Nephron (organoid): ENCODE measurements around the gene IQSEC1.

ENCODE experiments used
- H3K27ac Mint-ChIP-seq, 3 experiments: 2 replicates each; pipeline ENCODE4 v1.8.0; 2020; ENCODE audit warnings: mixed read lengths in 3 of 3, mild to moderate bottlenecking in 2 of 3, moderate library complexity in 1 of 3
- H3K27me3 Mint-ChIP-seq: 2 replicates; pipeline ENCODE4 v1.8.0; 2021; ENCODE audit warnings: low read depth, mild to moderate bottlenecking, moderate library complexity, mixed read lengths
- H3K36me3 Mint-ChIP-seq: 2 replicates; pipeline ENCODE4 v1.8.0; 2020; ENCODE audit warnings: low read depth, mixed read lengths
- H3K4me1 Mint-ChIP-seq: 2 replicates; pipeline ENCODE4 v1.8.0; 2020; ENCODE audit warnings: mixed read lengths
- H3K4me3 Mint-ChIP-seq, 3 experiments: 2 replicates each; pipeline ENCODE4 v1.8.0; 2020; ENCODE audit warnings: mild to moderate bottlenecking in 3 of 3, mixed read lengths in 3 of 3, moderate library complexity in 2 of 3
- H3K9me3 Mint-ChIP-seq: 2 replicates; pipeline ENCODE4 v1.8.0; 2020; ENCODE audit warnings: mixed read lengths
- TF ChIP-seq, protein P1 (sequence below), 3 experiments: fragments of 200-600 bp; sonication (generic); IDR thresholded peaks; one replicate each; pipeline ENCODE4 v1.5.0; 2021; ENCODE audit warnings: antibody characterized with exemption in 3 of 3; ENCODE audit not compliant: unreplicated experiment in 3 of 3

The IQSEC1 gene

DNA sequence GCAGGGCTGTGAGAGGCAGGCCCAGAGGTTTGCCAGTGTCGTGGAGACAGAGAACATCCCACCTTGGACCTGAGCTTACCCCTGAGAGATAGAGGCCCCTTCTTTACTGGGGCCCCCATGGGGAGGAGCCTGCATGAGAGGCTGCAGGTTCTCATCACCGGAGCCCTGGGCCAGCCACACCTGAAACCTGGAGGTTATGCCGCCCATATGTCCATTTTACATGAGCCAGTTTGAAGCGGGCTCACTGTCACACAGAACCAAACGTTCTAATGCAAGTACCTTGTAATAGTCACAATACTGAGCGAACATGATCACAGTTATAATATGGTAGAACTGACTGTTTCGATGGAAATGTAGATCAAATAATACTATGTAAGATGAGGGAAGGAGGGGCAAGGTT, 6.3 kb upstream of the IQSEC1 start:
- Mint-ChIP-seq H3K4me3 (no peak overlapping the region), H3K27ac (no peak overlapping the region), H3K36me3 (no peaks in the 10 kb centered on the region), H3K27me3 (peaks cover 52% of the 10 kb centered on the region), H3K4me1 (peaks cover 9% of the 10 kb centered on the region), H3K9me3 (no peaks in the 10 kb centered on the region)
- TF ChIP-seq, protein P1, sequence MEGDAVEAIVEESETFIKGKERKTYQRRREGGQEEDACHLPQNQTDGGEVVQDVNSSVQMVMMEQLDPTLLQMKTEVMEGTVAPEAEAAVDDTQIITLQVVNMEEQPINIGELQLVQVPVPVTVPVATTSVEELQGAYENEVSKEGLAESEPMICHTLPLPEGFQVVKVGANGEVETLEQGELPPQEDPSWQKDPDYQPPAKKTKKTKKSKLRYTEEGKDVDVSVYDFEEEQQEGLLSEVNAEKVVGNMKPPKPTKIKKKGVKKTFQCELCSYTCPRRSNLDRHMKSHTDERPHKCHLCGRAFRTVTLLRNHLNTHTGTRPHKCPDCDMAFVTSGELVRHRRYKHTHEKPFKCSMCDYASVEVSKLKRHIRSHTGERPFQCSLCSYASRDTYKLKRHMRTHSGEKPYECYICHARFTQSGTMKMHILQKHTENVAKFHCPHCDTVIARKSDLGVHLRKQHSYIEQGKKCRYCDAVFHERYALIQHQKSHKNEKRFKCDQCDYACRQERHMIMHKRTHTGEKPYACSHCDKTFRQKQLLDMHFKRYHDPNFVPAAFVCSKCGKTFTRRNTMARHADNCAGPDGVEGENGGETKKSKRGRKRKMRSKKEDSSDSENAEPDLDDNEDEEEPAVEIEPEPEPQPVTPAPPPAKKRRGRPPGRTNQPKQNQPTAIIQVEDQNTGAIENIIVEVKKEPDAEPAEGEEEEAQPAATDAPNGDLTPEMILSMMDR (IDR thresholded peaks at IDR 0.05; ENCODE audit: unreplicated experiment in 3 of 3): no peak

DNA sequence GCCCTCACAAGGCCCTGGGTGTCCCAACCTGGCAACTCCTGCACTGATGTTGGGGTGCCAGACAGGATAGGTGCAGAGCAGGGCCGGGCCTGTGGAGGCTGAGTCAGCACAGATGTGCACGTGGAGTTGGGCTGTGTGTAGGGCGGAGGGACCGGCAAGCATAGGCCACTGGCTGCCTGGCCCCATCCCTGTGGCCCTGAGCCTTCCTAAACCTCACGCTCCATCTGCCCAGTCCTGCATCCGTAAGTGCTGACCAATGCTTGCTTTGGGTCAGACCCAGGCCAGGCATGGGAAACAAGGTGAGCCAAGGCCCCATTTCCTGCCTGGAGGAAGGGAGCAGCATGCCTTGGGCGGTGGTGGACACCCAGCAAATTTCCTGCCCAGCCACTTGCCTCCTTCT, 5.8 kb upstream of the IQSEC1 start:
- Mint-ChIP-seq H3K27me3 (peaks cover 56% of the 10 kb centered on the region), H3K4me3 (no peak overlapping the region), H3K4me1 (peaks cover 14% of the 10 kb centered on the region), H3K27ac (peak overlapping the region in 1 of 3 experiments; percentile 4), H3K36me3 (peaks cover under 1% of the 10 kb centered on the region), H3K9me3 (no peaks in the 10 kb centered on the region)
- TF ChIP-seq, protein P1 (IDR thresholded peaks at IDR 0.05; ENCODE audit: unreplicated experiment in 3 of 3): no peak

DNA sequence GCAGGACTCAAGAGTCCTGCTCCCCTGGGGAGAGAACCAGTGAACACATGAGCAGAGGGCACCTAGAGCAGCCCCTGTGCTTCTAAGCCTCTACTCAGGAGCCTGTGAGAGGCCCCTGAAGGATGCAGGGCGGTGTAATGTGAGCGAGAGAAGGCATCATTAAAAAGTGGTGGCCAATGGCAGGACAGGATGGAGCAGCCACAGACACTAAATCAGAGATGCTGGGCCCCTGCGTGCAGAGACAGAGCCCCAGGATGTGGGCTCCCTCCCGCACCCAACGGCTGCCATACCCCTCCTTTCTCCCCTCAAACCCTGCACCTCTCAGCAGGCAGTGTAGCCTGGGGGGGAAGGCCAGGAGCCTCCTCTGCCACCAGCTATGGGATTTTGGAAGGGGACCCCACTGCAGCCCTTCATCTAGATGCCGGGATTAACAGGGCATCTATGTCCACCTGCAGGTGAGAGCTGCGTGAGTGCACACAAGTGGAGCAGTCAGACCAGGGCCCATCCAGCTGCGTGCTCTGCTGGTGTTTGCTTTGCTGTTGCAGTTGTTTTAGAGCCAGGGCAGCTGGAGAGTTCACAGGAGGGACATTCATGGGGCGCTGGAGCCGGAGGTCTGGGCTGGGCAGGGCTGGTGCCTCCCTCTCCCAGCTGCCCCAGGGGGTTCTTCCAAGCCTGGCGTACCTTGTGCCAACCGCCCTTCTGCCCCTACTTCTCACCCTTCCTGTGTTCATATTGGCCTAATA, 5.1 kb upstream of the IQSEC1 start:
- Mint-ChIP-seq H3K27ac (peak overlapping the region in 1 of 3 experiments; percentile 4), H3K9me3 (no peaks in the 10 kb centered on the region), H3K36me3 (peaks cover 4% of the 10 kb centered on the region), H3K4me1 (peaks cover 14% of the 10 kb centered on the region), H3K27me3 (peaks cover 57% of the 10 kb centered on the region), H3K4me3 (no peak overlapping the region)
- TF ChIP-seq, protein P1 (IDR thresholded peaks at IDR 0.05; ENCODE audit: unreplicated experiment in 3 of 3): no peak

DNA sequence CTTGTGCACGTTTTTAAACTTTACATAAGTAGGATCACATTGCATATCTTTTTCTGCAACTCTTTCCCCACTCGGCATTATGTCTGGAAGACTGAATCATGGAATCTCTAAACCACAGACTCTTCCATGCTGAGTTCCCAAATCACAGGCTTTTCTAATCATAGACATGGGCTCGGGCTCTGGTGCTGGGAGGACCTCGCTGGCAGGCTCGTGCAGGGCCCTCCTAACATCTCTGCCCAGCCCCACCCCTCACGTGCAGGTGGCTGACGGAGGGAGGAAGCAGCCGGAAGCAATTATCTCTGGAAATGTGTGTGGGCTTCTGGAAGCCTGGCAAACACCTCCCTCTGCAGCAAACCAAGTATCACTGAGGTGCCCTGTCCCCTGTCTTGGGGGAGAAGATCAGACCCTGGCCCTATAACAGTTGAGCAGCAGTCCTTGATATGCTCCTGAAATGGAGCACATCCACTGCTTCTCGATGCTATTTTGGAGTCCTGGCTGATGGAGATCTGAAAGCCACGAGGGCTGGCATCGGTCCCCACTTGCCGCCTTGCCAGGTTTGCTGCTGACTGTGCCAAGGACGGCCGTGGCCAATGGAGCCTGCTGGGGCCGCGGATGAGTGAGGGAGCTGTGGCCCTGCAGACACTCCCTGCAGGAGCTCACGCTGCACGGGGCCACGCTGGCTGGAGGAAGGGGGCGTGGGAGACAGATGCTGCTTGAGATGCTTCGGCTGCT, 4.4 kb upstream of the IQSEC1 start:
- no peak overlapping the region for H3K4me3 Mint-ChIP-seq
- peaks cover 19% of the 10 kb centered on the region for H3K4me1 Mint-ChIP-seq
- H3K27ac Mint-ChIP-seq: no peak overlapping the region
- H3K9me3 Mint-ChIP-seq: no peaks in the 10 kb centered on the region
- TF ChIP-seq, protein P1 (IDR thresholded peaks at IDR 0.05; ENCODE audit: unreplicated experiment in 3 of 3): no peak
- peaks cover 62% of the 10 kb centered on the region for H3K27me3 Mint-ChIP-seq
- H3K36me3 Mint-ChIP-seq: peaks cover 4% of the 10 kb centered on the region

DNA sequence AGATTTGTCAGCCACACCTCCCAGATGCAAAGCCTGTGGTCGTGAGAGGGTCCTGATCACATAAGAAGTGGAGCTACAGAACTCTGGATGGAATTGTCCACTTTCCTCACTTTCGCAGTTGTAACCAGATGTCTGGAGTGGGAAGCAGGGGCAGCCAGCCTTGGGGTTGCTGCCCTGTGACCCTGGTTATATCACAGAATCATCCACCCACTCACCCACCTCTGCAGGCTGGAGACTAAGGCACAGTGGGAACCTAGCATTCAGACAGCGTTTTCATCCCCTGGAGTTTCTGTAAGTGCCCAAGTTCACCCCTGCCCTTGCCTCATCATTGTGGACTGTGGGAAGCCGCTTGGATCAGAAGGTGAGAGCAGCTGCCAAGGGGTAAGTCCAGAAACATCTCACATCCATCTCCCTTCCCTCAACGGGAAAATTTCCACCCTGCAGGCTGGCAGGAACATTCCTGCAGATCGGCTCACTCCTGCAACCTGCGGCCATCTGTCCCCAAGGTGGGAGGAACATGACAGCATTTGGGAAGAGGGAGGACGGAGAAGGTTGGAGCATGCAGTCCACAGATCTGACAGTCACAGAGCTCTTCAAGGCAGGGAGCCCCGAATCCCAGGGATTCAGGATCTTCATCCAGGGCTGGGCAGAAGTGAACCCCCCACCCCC, 2.9 kb upstream of the IQSEC1 start:
- peaks cover 4% of the 10 kb centered on the region for H3K36me3 Mint-ChIP-seq
- H3K27me3 Mint-ChIP-seq: peaks cover 75% of the 10 kb centered on the region
- H3K4me3 Mint-ChIP-seq: no peak overlapping the region
- TF ChIP-seq, protein P1 (IDR thresholded peaks at IDR 0.05; ENCODE audit: unreplicated experiment in 3 of 3): no peak
- H3K4me1 Mint-ChIP-seq: peaks cover 19% of the 10 kb centered on the region
- H3K9me3 Mint-ChIP-seq: no peaks in the 10 kb centered on the region
- H3K27ac Mint-ChIP-seq: no peak overlapping the region
